K562 (cell line): ENCODE data around the gene LILRA6. TPM values are rescaled to one million over a fixed set of nuclear protein-coding genes. Genes with fewer than 3 reads are reported as not detected.
A peak's percentile ranks its signal among the peaks of the same experiment; 100 is the strongest.
"Not testable (repeated sequence)": the region's sequence is repeated elsewhere in the genome, so short reads cannot be mapped to it uniquely, and the experiment has no call there.

Source experiments
- ATAC-seq: fragments of 200-7000 bp; cut with Tn5 transposase; 3 replicates; pipeline ENCODE4 v1.9.1; 2020; ENCODE audit warnings: moderate library complexity
- BruUV-seq: library from RNA; stranded (reverse); fragments of 400-500 nt; replicated peaks from 2 replicates; lab custom pipeline; 2021; lab: Mats Ljungman, UMichigan
- CTCF ChIA-PET: fragments of 300-600 bp; formaldehyde crosslinking; extraction: SDS; loops from one replicate; lab custom pipeline; 2021; ENCODE audit warnings: low intra/inter-chr PET ratio; lab: Yijun Ruan, JAX
- POLR2A ChIA-PET: fragments of 300-600, 350-650 bp; sonication (Branson Sonifier 250); formaldehyde crosslinking; extraction: SDS; loops from one replicate; lab custom pipeline; 2021; ENCODE audit warnings: antibody characterized with exemption, inconsistent platforms; lab: Yijun Ruan, JAX
- DNase-seq, 4 experiments: peaks; one replicate each; pipeline versions ENCODE4 v3.0.0 to v3.0.0-alpha.2; 2011 to 2018; ENCODE audit warnings: low spot score in 3 of 4, mixed read lengths in 3 of 4; ENCODE audit errors: extremely low read depth in 1 of 4
- FAIRE-seq: peaks from 2 replicates; lab custom pipeline; 2011; peaks lifted over from hg19 to GRCh38; lab: Jason Lieb, UNC
- H2AFZ ChIP-seq: 2 replicates; pipeline ENCODE4 v1.6.0; 2011; ENCODE audit warnings: low read depth, low read length, control low read depth, inconsistent platforms
- H3K27ac ChIP-seq: fragments of 200-600 bp; 3 replicates; pipeline ENCODE4 v1.8.0; 2011; ENCODE audit warnings: low read depth, mild to moderate bottlenecking, control low read depth, inconsistent platforms, low read length, moderate library complexity, mixed read lengths; ENCODE audit errors: extremely low read depth
- H3K27me3 ChIP-seq, 2 experiments: fragments of 300-600 bp in 1 of 2; 2 replicates in 1 of 2; 3 replicates in 1 of 2; pipeline versions ENCODE4 v1.6.0 to v1.8.0; 2011; ENCODE audit warnings: inconsistent platforms in 2 of 2, low read length in 2 of 2, mild to moderate bottlenecking in 1 of 2, mixed read lengths in 1 of 2, moderate library complexity in 1 of 2; ENCODE audit not compliant: control insufficient read depth in 2 of 2, insufficient read depth in 2 of 2
- H3K36me3 ChIP-seq: fragments of 300-600 bp; 3 replicates; pipeline ENCODE4 v1.8.0; 2011; ENCODE audit warnings: mild to moderate bottlenecking, low read length, inconsistent platforms; ENCODE audit not compliant: control insufficient read depth, insufficient read depth
- H3K4me1 ChIP-seq, 2 experiments: fragments of 200-600 bp in 1 of 2; replicated peaks in 1 of 2; 2 replicates in 1 of 2; 3 replicates in 1 of 2; pipeline versions ENCODE4 v1.5.1 to v1.8.0; 2011; ENCODE audit warnings: inconsistent platforms in 2 of 2, low read length in 2 of 2, mild to moderate bottlenecking in 1 of 2, mixed read lengths in 1 of 2, moderate library complexity in 1 of 2; ENCODE audit not compliant: control insufficient read depth in 2 of 2, insufficient read depth in 2 of 2
- H3K4me2 ChIP-seq: 2 replicates; pipeline ENCODE4 v1.6.1; 2011; ENCODE audit warnings: low read length, control low read depth, inconsistent platforms, mixed read lengths; ENCODE audit not compliant: insufficient read depth
- H3K4me3 ChIP-seq: fragments of 200-600 bp; sonication (generic), shearing (Covaris generic); 2 replicates; pipeline ENCODE4 v1.5.1; 2016; ENCODE audit warnings: control low read depth, inconsistent platforms
- H3K79me2 ChIP-seq: fragments of 200-600 bp; 3 replicates; pipeline ENCODE4 v1.8.0; 2011; ENCODE audit warnings: low read length, inconsistent platforms; ENCODE audit not compliant: control insufficient read depth, insufficient read depth
- H3K9ac ChIP-seq, 2 experiments: 2 replicates each; pipeline versions ENCODE4 v1.6.0 to v1.6.1; 2011; ENCODE audit warnings: low read depth in 2 of 2, low read length in 2 of 2, control low read depth in 1 of 2, inconsistent platforms in 1 of 2, mild to moderate bottlenecking in 1 of 2, mixed read lengths in 1 of 2; ENCODE audit not compliant: insufficient read depth in 1 of 2
- H3K9me1 ChIP-seq: one replicate; pipeline ENCODE4 v1.6.0; 2011; ENCODE audit warnings: inconsistent platforms, mild to moderate bottlenecking, low read length, moderate library complexity; ENCODE audit not compliant: control insufficient read depth, insufficient read depth
- H3K9me3 ChIP-seq: replicated peaks from 2 replicates; pipeline ENCODE4 v1.5.1; 2011; ENCODE audit warnings: low read depth, low read length, inconsistent platforms; ENCODE audit not compliant: control insufficient read depth, insufficient read depth
- H4K20me1 ChIP-seq: replicated peaks from 2 replicates; pipeline ENCODE4 v1.6.1; 2011; ENCODE audit warnings: low read length, inconsistent platforms, mixed read lengths; ENCODE audit not compliant: control insufficient read depth, insufficient read depth
- EGR1 ChIP-seq: fragments of 450-650 bp; conservative IDR thresholded peaks from 2 replicates; pipeline ENCODE4 v1.6.1; 2017; ENCODE audit warnings: mild to moderate bottlenecking
- WGBS: fragments of 100-300 bp; shearing (Covaris generic); methylation state at CpG from one replicate; pipeline ENCODE4 v1.1.6; 2016; ENCODE audit warnings: low coverage, mixed read lengths; ENCODE audit not compliant: insufficient coverage; ENCODE audit errors: missing lambda C conversion rate; 5-methylcytosine and 5-hydroxymethylcytosine counted together
- in situ Hi-C: fragments of 300-500 bp; cut with MboI; formaldehyde crosslinking; loops from 4 replicates; pipeline ENCODE4 v1.15.0; 2018; ENCODE audit warnings: inconsistent platforms, mixed read lengths
- intact Hi-C: fragments of 100-400 bp; cut with micrococcal nuclease; formaldehyde crosslinking; loops from 2 replicates; pipeline ENCODE4 v1.14.2; 2022
- polyA plus RNA-seq, 8 experiments: library from polyadenylated mRNA; depleted of rRNA in 4 of 8; stranded (reverse) in 5 of 8; unstranded in 3 of 8; fragments of >200 nt; fragmentation: Nextera tagmentation in 2 of 8; fragmentation: Illumina TruSeq in 1 of 8; extraction: Ambion mirVana in 2 of 8; extraction: Trizol in 1 of 8; gene quantifications; 2 replicates each; pipeline versions ENCODE4 v1.2.1 to v1.2.3, GENCODE V29; 2011 to 2014; ENCODE audit warnings: inconsistent platforms in 1 of 8, missing spikeins in 1 of 8
- total RNA-seq, 7 experiments: library from RNA; depleted of rRNA in 6 of 7; stranded (reverse); fragments of >200 nt in 6 of 7; fragmentation: Illumina TruSeq in 2 of 7; extraction: Trizol in 2 of 7; gene quantifications; 2 replicates each; pipeline versions ENCODE4 v1.2.1 to v1.2.3, GENCODE V29; 2011 to 2021; ENCODE audit warnings: low replicate concordance in 1 of 7

Gene LILRA6
- total and polyA plus RNA-seq, 9 of the 15 experiments (the other 6 are each of a cell fraction or from before 2014, with no cell fraction given), result 0.03 TPM; not detected in 8

GRCh38 chr19:54224619-54225018 is 18.0 kb downstream of the LILRA6 start:
- POLR2A ChIA-PET, result interaction anchor here (1.1 kb wide), 1 partner anchor 23 kb away, joined by 6 read pairs; no protein-coding TSS in a partner anchor
- H3K4me2 ChIP-seq, DNase-seq, H3K9me3 ChIP-seq, H3K9me1 ChIP-seq, FAIRE-seq, ATAC-seq, H3K4me3 ChIP-seq, intact Hi-C loops, H3K36me3 ChIP-seq, H3K9ac ChIP-seq, H4K20me1 ChIP-seq, H3K27ac ChIP-seq, BruUV-seq: not testable (repeated sequence)
- Histone ChIP-seq H3K27me3 (peaks cover 10 to 12% of the 10 kb centered on the region in 2 experiments), H3K4me1 (peaks cover 0 to 12% of the 10 kb centered on the region in 2 experiments; a peak in 2 of 5 replicates)
- in situ Hi-C loops, result loop anchor here (5.0 kb wide), 1 partner anchor 62 kb away; no protein-coding TSS in a partner anchor
- WGBS, result 10% methylated on average over 9 of the region's 10 CpGs
- peak; percentile 71 for TF ChIP-seq EGR1
- TF ChIP-seq, all 486 proteins: peak for 1; not testable (repeated sequence) for 485
- H3K79me2 ChIP-seq, H2AFZ ChIP-seq, CTCF ChIA-PET: not testable (repeated sequence)

GRCh38 chr19:54223937-54224281 is 18.7 kb downstream of the LILRA6 start:
- H3K36me3 ChIP-seq, H3K79me2 ChIP-seq, CTCF ChIA-PET, H3K4me3 ChIP-seq, DNase-seq, BruUV-seq, in situ Hi-C loops, FAIRE-seq, ATAC-seq, H3K9me1 ChIP-seq, H2AFZ ChIP-seq, H3K4me2 ChIP-seq, H3K9ac ChIP-seq, H3K27ac ChIP-seq, H4K20me1 ChIP-seq, H3K9me3 ChIP-seq, H3K27me3 ChIP-seq: not testable (repeated sequence)
- H3K4me1 ChIP-seq, result peaks cover 0 to 17% of the 10 kb centered on the region in 2 experiments; a peak in 2 of 5 replicates
- POLR2A ChIA-PET, result interaction anchor here (0.8 to 1.9 kb wide), 2 partner anchors 13 to 87 kb away, joined by 3 to 6 read pairs; no protein-coding TSS in a partner anchor
- 2% methylated on average over 5 of the region's 5 CpGs for WGBS
- intact Hi-C loops, result loop anchor here (2.0 kb wide), 1 partner anchor 13 kb away; no protein-coding TSS in a partner anchor

- CTCF ChIA-PET, in situ Hi-C loops, H3K4me3 ChIP-seq, H4K20me1 ChIP-seq, H3K27ac ChIP-seq, H3K27me3 ChIP-seq, H3K79me2 ChIP-seq, FAIRE-seq, H3K36me3 ChIP-seq, BruUV-seq, H3K9me1 ChIP-seq, H3K9me3 ChIP-seq, H2AFZ ChIP-seq, DNase-seq, H3K4me2 ChIP-seq, H3K9ac ChIP-seq: not testable (repeated sequence)
- intact Hi-C loops, result loop anchor here (2.0 kb wide), 1 partner anchor 13 kb away; no protein-coding TSS in a partner anchor
- peaks cover 0 to 17% of the 10 kb centered on the region in 2 experiments; a peak in 2 of 5 replicates for H3K4me1 ChIP-seq
- POLR2A ChIA-PET, result interaction anchor here (0.8 to 1.9 kb wide), 2 partner anchors 13 to 86 kb away, joined by 3 to 6 read pairs; no protein-coding TSS in a partner anchor
- peak; percentile 20 for ATAC-seq
- 5% methylated on average over 14 of the region's 14 CpGs for WGBS
Measured at GRCh38 chr19:54223277-54223936, 19.2 kb downstream of the LILRA6 start.
